CD1c-positive myeloid dendritic cell (primary cell): Measurements from ENCODE around the gene CLDND2.

Source experiments
- DNase-seq: peaks from one replicate; pipeline ENCODE4 v3.0.0-alpha.2; 2016; ENCODE audit errors: extremely low spot score

CLDND2 gene

GRCh38 chr19:51354742-51355148, 14.1 kb downstream of the CLDND2 start:
- no peak for DNase-seq

GRCh38 chr19:51354103-51354741, 14.6 kb downstream of the CLDND2 start:
- DNase-seq, result no peak

GRCh38 chr19:51352783-51353360, 15.9 kb downstream of the CLDND2 start:
- DNase-seq, result no peak

GRCh38 chr19:51351266-51351990, 17.4 kb downstream of the CLDND2 start:
- no peak for DNase-seq

GRCh38 chr19:51347209-51347928, 21.4 kb downstream of the CLDND2 start:
- DNase-seq, result no peak

- DNase-seq, result no peak
Observed at GRCh38 chr19:51346742-51347141, 22.1 kb downstream of the CLDND2 start.

GRCh38 chr19:51345076-51345620, 23.7 kb downstream of the CLDND2 start:
- DNase-seq, result no peak

- no peak for DNase-seq
Observed at GRCh38 chr19:51342631-51343569, 25.9 kb downstream of the CLDND2 start.

- DNase-seq, result no peak
Observed at GRCh38 chr19:51341976-51342580, 26.7 kb downstream of the CLDND2 start, which contains the start of gene VSIG10L. VSIG10L (minus strand) TSS chr19:51342139; CDS start chr19:51342124, 15 bp downstream.

- no peak for DNase-seq
Observed at GRCh38 chr19:51341066-51341465, 27.7 kb downstream of the CLDND2 start.

- peak; percentile 97 for DNase-seq
Observed at GRCh38 chr19:51339687-51340656, 28.8 kb downstream of the CLDND2 start.

- DNase-seq, result no peak
Observed at GRCh38 chr19:51339313-51339686, 29.5 kb downstream of the CLDND2 start.

GRCh38 chr19:51338563-51339312, 30.1 kb downstream of the CLDND2 start:
- peak; percentile 80 for DNase-seq

- DNase-seq, result no peak
Observed at GRCh38 chr19:51337861-51338562, 30.8 kb downstream of the CLDND2 start.

- DNase-seq, result no peak
Observed at GRCh38 chr19:51337141-51337860, 31.5 kb downstream of the CLDND2 start.

- DNase-seq, result no peak
Observed at GRCh38 chr19:51333836-51334460, 34.9 kb downstream of the CLDND2 start.

- no peak for DNase-seq
Observed at GRCh38 chr19:51331716-51332115, 37.1 kb downstream of the CLDND2 start.
